NB4 (cell line): ENCODE measurements around the gene SELPLG.

Experiments
- MYC ChIP-seq: IDR thresholded peaks from 2 replicates; pipeline ENCODE4 v1.6.1; 2011; ENCODE audit warnings: low read depth, low read length
- POLR2A ChIP-seq: IDR thresholded peaks from 2 replicates; pipeline ENCODE4 v1.6.1; 2011; ENCODE audit warnings: mild to moderate bottlenecking; ENCODE audit not compliant: insufficient read length; ENCODE audit errors: extremely low read depth
- TF ChIP-seq, protein P1 (sequence below): IDR thresholded peaks from one replicate; pipeline ENCODE4 v1.5.1; 2012; ENCODE audit warnings: low read depth, low read length
- TF ChIP-seq, protein P2 (sequence below): IDR thresholded peaks from 2 replicates; pipeline ENCODE4 v1.6.1; 2011; ENCODE audit warnings: low read depth, low read length

DNA sequence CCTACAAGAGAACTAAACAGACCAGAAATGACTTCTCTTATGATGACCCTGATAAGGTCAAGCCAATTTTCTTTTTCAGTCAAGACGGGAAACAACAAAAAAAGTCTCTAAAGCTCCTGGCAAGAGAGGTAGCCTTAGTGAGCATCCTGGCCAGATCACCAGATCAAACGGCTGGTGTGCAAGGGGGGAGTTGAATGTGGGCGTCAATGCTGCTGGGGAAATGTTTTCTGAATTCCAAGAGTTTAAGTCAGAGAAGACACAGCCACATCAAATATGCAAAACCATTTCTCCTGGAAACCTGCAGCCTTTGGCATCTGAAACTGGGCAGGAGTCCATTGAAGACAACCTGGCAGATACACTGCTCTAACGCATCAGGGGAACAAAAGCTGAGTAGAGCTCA is 16.0 kb upstream of the SELPLG start:
- TF ChIP-seq, protein P1, sequence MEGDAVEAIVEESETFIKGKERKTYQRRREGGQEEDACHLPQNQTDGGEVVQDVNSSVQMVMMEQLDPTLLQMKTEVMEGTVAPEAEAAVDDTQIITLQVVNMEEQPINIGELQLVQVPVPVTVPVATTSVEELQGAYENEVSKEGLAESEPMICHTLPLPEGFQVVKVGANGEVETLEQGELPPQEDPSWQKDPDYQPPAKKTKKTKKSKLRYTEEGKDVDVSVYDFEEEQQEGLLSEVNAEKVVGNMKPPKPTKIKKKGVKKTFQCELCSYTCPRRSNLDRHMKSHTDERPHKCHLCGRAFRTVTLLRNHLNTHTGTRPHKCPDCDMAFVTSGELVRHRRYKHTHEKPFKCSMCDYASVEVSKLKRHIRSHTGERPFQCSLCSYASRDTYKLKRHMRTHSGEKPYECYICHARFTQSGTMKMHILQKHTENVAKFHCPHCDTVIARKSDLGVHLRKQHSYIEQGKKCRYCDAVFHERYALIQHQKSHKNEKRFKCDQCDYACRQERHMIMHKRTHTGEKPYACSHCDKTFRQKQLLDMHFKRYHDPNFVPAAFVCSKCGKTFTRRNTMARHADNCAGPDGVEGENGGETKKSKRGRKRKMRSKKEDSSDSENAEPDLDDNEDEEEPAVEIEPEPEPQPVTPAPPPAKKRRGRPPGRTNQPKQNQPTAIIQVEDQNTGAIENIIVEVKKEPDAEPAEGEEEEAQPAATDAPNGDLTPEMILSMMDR, result no peak
- TF ChIP-seq MYC (no peak), POLR2A (no peak)
- TF ChIP-seq, protein P2, sequence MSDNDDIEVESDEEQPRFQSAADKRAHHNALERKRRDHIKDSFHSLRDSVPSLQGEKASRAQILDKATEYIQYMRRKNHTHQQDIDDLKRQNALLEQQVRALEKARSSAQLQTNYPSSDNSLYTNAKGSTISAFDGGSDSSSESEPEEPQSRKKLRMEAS, result no peak
